Endothelial cell of umbilical vein (primary cell): Measurements from ENCODE around the gene C20orf144. TPM values are rescaled to one million over a fixed set of nuclear protein-coding genes. Genes with fewer than 3 reads are reported as not detected.
A peak's percentile ranks its signal among the peaks of the same experiment; 100 is the strongest.

Experiments
- BruUV-seq: library from RNA; stranded (reverse); fragments of 400-500 nt; replicated peaks from 2 replicates; lab custom pipeline; 2021; lab: Mats Ljungman, UMichigan
- CTCF ChIA-PET: fragments of 300-600, 350-600 bp; sonication (Branson Sonifier 250); formaldehyde crosslinking; loops from one replicate; lab custom pipeline; 2021; ENCODE audit warnings: antibody characterized with exemption, inconsistent platforms; lab: Charles Lee
- POLR2A ChIA-PET: fragments of 300-600, 350-600 bp; sonication (Branson Sonifier 250); formaldehyde crosslinking; loops from one replicate; lab custom pipeline; 2021; ENCODE audit warnings: antibody characterized with exemption, inconsistent platforms; lab: Charles Lee
- DNase-seq: peaks from one replicate; pipeline ENCODE4 v3.0.0-alpha.2; 2011; ENCODE audit warnings: low read depth, low spot score
- FAIRE-seq: peaks from 2 replicates; lab custom pipeline; 2011; peaks lifted over from hg19 to GRCh38; lab: Jason Lieb, UNC
- H2AFZ ChIP-seq: 2 replicates; pipeline ENCODE4 v1.6.0; 2012; ENCODE audit warnings: low read depth, low read length, control low read depth, inconsistent platforms
- H3K27ac ChIP-seq: 2 replicates; pipeline ENCODE4 v1.5.1; 2011; ENCODE audit warnings: low read depth, mild to moderate bottlenecking, control low read depth, low read length, moderate library complexity; ENCODE audit not compliant: insufficient read depth
- H3K27me3 ChIP-seq, 2 experiments: 2 replicates each; pipeline versions ENCODE4 v1.6.0 to v1.6.1; 2011; ENCODE audit warnings: low read length in 2 of 2, mixed read lengths in 1 of 2; ENCODE audit not compliant: control insufficient read depth in 2 of 2, insufficient read depth in 2 of 2
- H3K36me3 ChIP-seq, 2 experiments: 2 replicates in 1 of 2; 3 replicates in 1 of 2; pipeline ENCODE4 v1.5.1; 2011; ENCODE audit warnings: low read length in 2 of 2, mild to moderate bottlenecking in 1 of 2, moderate library complexity in 1 of 2; ENCODE audit not compliant: control insufficient read depth in 2 of 2, insufficient read depth in 2 of 2; ENCODE audit errors: extremely low read depth in 1 of 2
- H3K4me1 ChIP-seq: 3 replicates; pipeline ENCODE4 v1.5.1; 2011; ENCODE audit warnings: mild to moderate bottlenecking, low read length; ENCODE audit not compliant: control insufficient read depth, insufficient read depth; ENCODE audit errors: extremely low read depth
- H3K4me2 ChIP-seq: 2 replicates; pipeline ENCODE4 v1.6.1; 2011; ENCODE audit warnings: low read length, control low read depth, mixed read lengths; ENCODE audit not compliant: insufficient read depth
- H3K4me3 ChIP-seq, 3 experiments: fragments of 200-600 bp in 1 of 3; sonication (generic), shearing (Covaris generic) in 1 of 3; replicated peaks in 1 of 3; 2 replicates each; pipeline ENCODE4 v1.5.1; 2011 to 2016; ENCODE audit warnings: control low read depth in 3 of 3, low read length in 3 of 3, mild to moderate bottlenecking in 2 of 3, inconsistent platforms in 1 of 3, low read depth in 1 of 3, moderate library complexity in 1 of 3; ENCODE audit not compliant: insufficient read depth in 1 of 3
- H3K79me2 ChIP-seq: 2 replicates; pipeline ENCODE4 v1.6.0; 2012; ENCODE audit warnings: low read length, inconsistent platforms; ENCODE audit not compliant: control insufficient read depth, insufficient read depth
- H3K9ac ChIP-seq: replicated peaks from 2 replicates; pipeline ENCODE3; 2011; ENCODE audit warnings: low read length, control low read depth; ENCODE audit not compliant: insufficient read depth; ENCODE audit errors: extremely low read depth
- H3K9me1 ChIP-seq: replicated peaks from 3 replicates; pipeline ENCODE4 v1.6.0; 2011; ENCODE audit warnings: mild to moderate bottlenecking, low read length; ENCODE audit not compliant: control insufficient read depth, insufficient read depth; ENCODE audit errors: extremely low read depth
- H3K9me3 ChIP-seq: replicated peaks from 2 replicates; pipeline ENCODE4 v1.5.1; 2012; ENCODE audit warnings: low read length, inconsistent platforms; ENCODE audit not compliant: control insufficient read depth, insufficient read depth
- H4K20me1 ChIP-seq: replicated peaks from 2 replicates; pipeline ENCODE3; 2011; ENCODE audit warnings: mild to moderate bottlenecking, low read length; ENCODE audit not compliant: control insufficient read depth, insufficient read depth; ENCODE audit errors: extremely low read depth
- CTCF ChIP-seq, 2 donors: IDR thresholded peaks; 1 replicate in 1 of 2; 2 replicates in 1 of 2; pipeline ENCODE4 v1.5.1; 2011; ENCODE audit warnings: low read length in 2 of 2, mild to moderate bottlenecking in 2 of 2, moderate library complexity in 2 of 2, control low read depth in 1 of 2, inconsistent platforms in 1 of 2, low read depth in 1 of 2; ENCODE audit not compliant: insufficient read depth in 1 of 2; ENCODE audit errors: extremely low read depth in 1 of 2
- EZH2 ChIP-seq: IDR thresholded peaks from 2 replicates; pipeline ENCODE4 v1.6.1; 2012; ENCODE audit warnings: borderline replicate concordance, low read depth, mild to moderate bottlenecking, moderate library complexity, low read length, inconsistent platforms; ENCODE audit not compliant: severe bottlenecking
- FOS ChIP-seq: IDR thresholded peaks from 2 replicates; pipeline ENCODE4 v1.6.1; 2011; ENCODE audit warnings: mild to moderate bottlenecking, low read length, moderate library complexity, borderline replicate concordance; ENCODE audit not compliant: insufficient read depth
- GATA2 ChIP-seq: IDR thresholded peaks from 2 replicates; pipeline ENCODE4 v1.7.0; 2011; ENCODE audit warnings: low read depth, mild to moderate bottlenecking, moderate library complexity, mixed read lengths, low read length; ENCODE audit not compliant: insufficient read length, insufficient read depth
- JUN ChIP-seq: IDR thresholded peaks from 2 replicates; pipeline ENCODE4 v1.6.1; 2011; ENCODE audit warnings: borderline replicate concordance, low read depth; ENCODE audit not compliant: insufficient read length, insufficient read depth
- MAX ChIP-seq: IDR thresholded peaks from 2 replicates; pipeline ENCODE4 v1.6.1; 2011; ENCODE audit not compliant: insufficient read depth, insufficient read length
- MYC ChIP-seq: IDR thresholded peaks from one replicate; pipeline ENCODE4 v1.6.1; 2011; ENCODE audit warnings: mild to moderate bottlenecking, low read depth, low read length
- POLR2A ChIP-seq: IDR thresholded peaks from 2 replicates; pipeline ENCODE4 v1.6.1; 2012; ENCODE audit warnings: low read depth, mild to moderate bottlenecking, control low read depth, low read length
- POLR2AphosphoS5 ChIP-seq: IDR thresholded peaks from 2 replicates; pipeline ENCODE4 v1.6.1; 2012; ENCODE audit warnings: low read depth, mild to moderate bottlenecking, control low read depth, low read length, moderate library complexity; ENCODE audit not compliant: insufficient read depth
- dilution Hi-C: fragments of 300-500 bp; cut with MboI; formaldehyde crosslinking; loops from one replicate; pipeline ENCODE4 v1.15.0; 2019; ENCODE audit warnings: low sequenced_read_pairs; ENCODE audit not compliant: extremely low pct_ligation_motif_present
- intact Hi-C: fragments of 100-400 bp; cut with micrococcal nuclease; formaldehyde crosslinking; loops from one replicate; pipeline ENCODE4 v1.10.0; 2022
- polyA plus RNA-seq, 4 experiments: library from polyadenylated mRNA; depleted of rRNA in 3 of 4; stranded (reverse) in 3 of 4; unstranded in 1 of 4; fragments of >200 nt; gene quantifications; 2 replicates each; pipeline versions ENCODE4 v1.2.1 to v1.2.3, GENCODE V29; 2011 to 2012; ENCODE audit warnings: missing spikeins in 1 of 4
- total RNA-seq: library from RNA; stranded (reverse); gene quantifications from 2 replicates; pipeline ENCODE4 v1.2.3, GENCODE V29; 2021

Gene C20orf144
- total and polyA plus RNA-seq, 2 donors (not counting 3 experiments of a cell fraction or from before 2014, with no cell fraction given): not detected

- no TSS peak for BruUV-seq
- peaks cover 23% of the 10 kb centered on the region for H3K4me1 ChIP-seq
- ChIA-PET POLR2A (interaction anchor here (1.2 kb wide), 1 partner anchor 177 kb away, joined by 3 read pairs; the partner anchor contains the start of gene CBFA2T2), CTCF (interaction anchor here (0.6 to 3.3 kb wide), 19 partner anchors 9 to 402 kb away, joined by 3 to 36 read pairs (median 4); partner anchors contain the start of genes CBFA2T2, CDK5RAP1, SNTA1 and ZNF341)
- intact Hi-C loops: loop anchor here (2.0 to 10.0 kb wide), 3 partner anchors 20 to 401 kb away; partner anchors contain the start of genes E2F1 and RALY
- peak; percentile 98 for FAIRE-seq
- no peaks in the 10 kb centered on the region for H3K79me2 ChIP-seq
- peak within 1 kb of the TSS; percentile 7 for H3K9ac ChIP-seq
- H3K9me3 ChIP-seq: no peaks in the 10 kb centered on the region
- H3K4me3 ChIP-seq: peak within 1 kb of the TSS; percentile 3 to 33 (median 17)
- H3K36me3 ChIP-seq: peaks cover 0 to 2% of the 10 kb centered on the region in 2 experiments
- no peak for TF ChIP-seq FOS
- peak in 1 of 2 donors; percentile 53 for TF ChIP-seq CTCF (IDR thresholded peaks at IDR 0.05; ENCODE audit: extremely low read depth in 1 of 2, insufficient read depth in 1 of 2, low read depth in 1 of 2, low read length in 2 of 2)
- no peak for TF ChIP-seq MYC
- no peak for TF ChIP-seq MAX
- peak; percentile 87 for TF ChIP-seq POLR2A
- TF ChIP-seq JUN: no peak
- no peak for TF ChIP-seq GATA2
- no peak for TF ChIP-seq EZH2
- peak; percentile 86 for TF ChIP-seq POLR2AphosphoS5
- H3K4me2 ChIP-seq: peak within 1 kb of the TSS; percentile 26
- H3K27me3 ChIP-seq: no peaks in the 10 kb centered on the region
- no peaks in the 10 kb centered on the region for H3K9me1 ChIP-seq
- H2AFZ ChIP-seq: peak within 1 kb of the TSS; percentile 57
- dilution Hi-C loops: no loop called here
- H4K20me1 ChIP-seq: no peaks in the 10 kb centered on the region
- DNase-seq: peak; percentile 98
- H3K27ac ChIP-seq: peak within 1 kb of the TSS; percentile 21
Measured at GRCh38 chr20:33666293-33667244, 4.4 kb downstream of the C20orf144 start, which contains the start of gene ACTL10. Gene ACTL10, plus strand, starts transcription at chr20:33666943. Its CDS starts 555 bp downstream, at chr20:33667498.
